GM12865 (cell line): Measurements from ENCODE around the gene GRIN2A.

Experiments used
- DNase-seq: peaks from one replicate; pipeline ENCODE4 v3.0.0; 2010; ENCODE audit warnings: low read depth
- H3K4me3 ChIP-seq: 2 replicates; pipeline ENCODE4 v1.5.1; 2011; ENCODE audit warnings: mild to moderate bottlenecking, low read depth, low read length, control low read depth
- CTCF ChIP-seq: IDR thresholded peaks from 2 replicates; pipeline ENCODE4 v1.5.1; 2011; ENCODE audit warnings: low read length, control low read depth, low read depth, inconsistent platforms; ENCODE audit not compliant: insufficient read depth; ENCODE audit errors: missing control alignments

Gene GRIN2A

GRCh38 chr16:9713907-9714306 is 468.3 kb downstream of the GRIN2A start:
- no peak for TF ChIP-seq CTCF
- no peak overlapping the region for H3K4me3 ChIP-seq
- DNase-seq, result no peak

DNA sequence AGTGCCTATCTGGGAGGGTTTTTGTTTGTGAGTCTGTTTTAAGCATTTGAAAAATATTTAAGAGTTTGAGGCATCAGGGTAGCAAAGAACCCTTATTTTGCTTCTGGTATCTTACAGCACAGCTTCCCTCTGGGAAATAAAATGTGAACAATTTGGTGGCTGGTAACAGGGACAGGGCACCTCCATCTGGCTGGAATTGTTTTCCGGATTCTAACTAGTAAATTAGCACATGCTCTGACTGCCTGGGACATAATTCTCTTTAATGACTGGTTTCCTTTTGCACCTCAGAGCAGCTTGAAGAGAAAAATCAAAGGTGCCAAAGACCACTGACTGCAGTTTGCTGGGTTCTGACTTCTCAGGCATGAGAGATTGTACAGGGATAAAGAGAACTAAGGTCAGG is 469.1 kb downstream of the GRIN2A start:
- no peak for TF ChIP-seq CTCF
- no peak for DNase-seq
- no peak overlapping the region for H3K4me3 ChIP-seq

DNA sequence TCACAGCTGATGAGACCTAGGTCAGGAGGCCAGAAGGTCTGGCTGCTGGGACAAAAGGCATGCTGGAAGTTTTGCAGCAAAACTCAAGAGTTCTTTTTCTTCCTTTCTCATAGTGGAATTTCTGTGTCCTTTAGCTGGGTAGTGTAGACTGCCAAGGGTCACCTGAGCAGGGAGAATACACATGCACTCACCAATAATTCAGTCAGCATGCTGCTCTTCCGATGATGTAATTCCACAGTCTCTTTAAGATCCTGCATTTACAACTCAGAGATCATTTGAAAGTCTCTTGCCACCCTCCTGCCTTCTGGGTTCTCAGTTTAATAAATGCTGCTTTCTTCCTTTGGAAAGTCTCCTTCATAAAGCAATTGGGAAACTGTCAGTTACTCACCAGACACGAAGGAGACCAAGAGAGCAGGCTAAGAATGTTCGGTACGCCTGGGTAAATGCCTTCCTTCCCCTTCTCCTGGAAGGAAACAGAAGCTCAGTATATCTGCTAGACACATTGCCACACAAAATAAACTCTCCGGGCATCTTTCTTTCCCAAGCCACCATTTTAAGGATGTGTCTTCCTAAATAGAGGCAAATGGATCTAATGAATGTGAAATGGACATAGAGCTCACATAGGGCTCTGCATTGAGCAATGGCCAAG is 473.1 kb downstream of the GRIN2A start:
- no peak for TF ChIP-seq CTCF
- no peak overlapping the region for H3K4me3 ChIP-seq
- DNase-seq, result no peak

GRCh38 chr16:9706217-9706836 is 475.9 kb downstream of the GRIN2A start:
- no peak for TF ChIP-seq CTCF
- DNase-seq, result no peak
- no peak overlapping the region for H3K4me3 ChIP-seq

DNA sequence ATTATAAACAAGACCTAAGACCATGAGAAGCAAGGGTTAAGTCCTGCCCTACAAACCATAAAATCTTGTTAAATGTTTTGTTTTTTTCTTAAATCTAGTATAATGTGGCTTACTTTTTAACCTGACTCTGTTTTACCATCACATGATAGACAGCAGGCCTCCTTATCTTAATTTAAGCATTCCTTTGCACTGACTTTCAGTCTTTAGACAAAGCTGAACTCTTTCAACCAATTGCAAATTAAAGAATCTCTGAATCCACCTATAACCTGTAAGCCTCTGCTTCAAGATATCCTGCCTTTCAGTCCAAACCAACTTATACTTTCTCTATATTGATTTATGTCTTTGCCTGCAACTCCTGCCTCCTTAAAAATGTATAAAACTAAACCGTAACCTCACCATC is 478.5 kb downstream of the GRIN2A start:
- no peak overlapping the region for H3K4me3 ChIP-seq
- TF ChIP-seq CTCF, result no peak
- no peak for DNase-seq
